Liver (tissue), 3 donors: ENCODE measurements around the gene SEMA7A.

Source experiments
- ATF3 ChIP-seq: IDR thresholded peaks from 2 replicates; pipeline ENCODE4 v1.6.1; 2016; ENCODE audit warnings: antibody characterized with exemption
- CTCF ChIP-seq: fragments of 150-350 bp; IDR thresholded peaks from 2 replicates; pipeline ENCODE4 v1.5.1; 2017; ENCODE audit warnings: improper control_type of control experiment, low read depth, low read length; ENCODE audit not compliant: missing input control
- FOXA1 ChIP-seq: IDR thresholded peaks from 2 replicates; pipeline ENCODE4 v1.6.1; 2016; ENCODE audit warnings: antibody characterized with exemption
- GABPA ChIP-seq, 2 donors: IDR thresholded peaks in 1 of 2; conservative IDR thresholded peaks in 1 of 2; 2 replicates each; pipeline ENCODE4 v1.6.1; 2016; ENCODE audit warnings: antibody characterized with exemption in 2 of 2, mild to moderate bottlenecking in 1 of 2, moderate library complexity in 1 of 2
- HNF4A ChIP-seq, 2 donors: conservative IDR thresholded peaks; 2 replicates each; pipeline ENCODE4 v1.6.1; 2016; ENCODE audit warnings: antibody characterized with exemption in 2 of 2, mild to moderate bottlenecking in 2 of 2
- JUND ChIP-seq, 2 donors: IDR thresholded peaks; 2 replicates each; pipeline ENCODE4 v1.6.1; 2016; ENCODE audit warnings: antibody characterized with exemption in 2 of 2
- MAX ChIP-seq: IDR thresholded peaks from 2 replicates; pipeline ENCODE4 v1.6.1; 2016; ENCODE audit warnings: antibody characterized with exemption
- RAD21 ChIP-seq, 2 donors: IDR thresholded peaks; 2 replicates each; pipeline ENCODE4 v1.6.1; 2016; ENCODE audit warnings: antibody characterized with exemption in 2 of 2, mild to moderate bottlenecking in 2 of 2
- REST ChIP-seq: IDR thresholded peaks from 2 replicates; pipeline ENCODE4 v1.6.1; 2016; ENCODE audit warnings: antibody characterized with exemption, mild to moderate bottlenecking
- SP1 ChIP-seq: IDR thresholded peaks from 2 replicates; pipeline ENCODE4 v1.6.1; 2018; ENCODE audit warnings: antibody characterized with exemption, mild to moderate bottlenecking
- TAF1 ChIP-seq: conservative IDR thresholded peaks from 2 replicates; pipeline ENCODE4 v1.6.1; 2016; ENCODE audit warnings: antibody characterized with exemption, mild to moderate bottlenecking
- YY1 ChIP-seq: IDR thresholded peaks from 2 replicates; pipeline ENCODE4 v1.6.1; 2016; ENCODE audit warnings: antibody characterized with exemption, mild to moderate bottlenecking
- ZBTB33 ChIP-seq: IDR thresholded peaks from 2 replicates; pipeline ENCODE4 v1.6.1; 2016; ENCODE audit warnings: antibody characterized with exemption
- donor health status: healthy.
- donor health status: healthy.

GRCh38 chr15:74441248-74441941 is 7.6 kb upstream of the SEMA7A start:
- no peak for TF ChIP-seq REST
- TF ChIP-seq CTCF: no peak
- no peak for TF ChIP-seq ZBTB33
- no peak for TF ChIP-seq JUND (IDR thresholded peaks at IDR 0.05)
- TF ChIP-seq SP1: no peak
- TF ChIP-seq MAX: no peak
- TF ChIP-seq GABPA (IDR thresholded peaks at IDR 0.05 in 1 of 2, conservative IDR thresholded peaks at IDR 0.05 in 1 of 2): no peak
- no peak for TF ChIP-seq HNF4A (conservative IDR thresholded peaks at IDR 0.05)
- no peak for TF ChIP-seq FOXA1
- TF ChIP-seq RAD21 (IDR thresholded peaks at IDR 0.05): no peak
- TF ChIP-seq ATF3: no peak
- TF ChIP-seq YY1: no peak
- TF ChIP-seq TAF1: no peak
